Mesodermal cell (in vitro differentiated cells): ENCODE results near the gene CLEC19A.

Source experiments
- H3K27ac ChIP-seq: 2 replicates; pipeline ENCODE4 v1.7.0; 2013; ENCODE audit warnings: mild to moderate bottlenecking, low read depth, low read length, moderate library complexity; ENCODE audit not compliant: severe bottlenecking
- H3K36me3 ChIP-seq: 2 replicates; pipeline ENCODE4 v1.7.1; 2013; ENCODE audit warnings: mild to moderate bottlenecking, low read length, moderate library complexity; ENCODE audit not compliant: control insufficient read depth, insufficient read depth
- H3K4me1 ChIP-seq: one replicate; pipeline ENCODE4 v1.7.1; 2013; ENCODE audit warnings: mild to moderate bottlenecking, low read length; ENCODE audit not compliant: insufficient read depth, control insufficient read depth, poor library complexity, severe bottlenecking
- H3K4me3 ChIP-seq: 2 replicates; pipeline ENCODE4 v1.7.0; 2013; ENCODE audit warnings: low read length, control low read depth, mild to moderate bottlenecking; ENCODE audit not compliant: insufficient read depth, poor library complexity, severe bottlenecking; ENCODE audit errors: extremely low read depth
- H3K9me3 ChIP-seq: 2 replicates; pipeline ENCODE4 v1.7.1; 2013; ENCODE audit warnings: mild to moderate bottlenecking, low read length, moderate library complexity; ENCODE audit not compliant: control insufficient read depth
- WGBS, 2 experiments: methylation state at CpG; one replicate each; pipeline ENCODE4 v1.1.5; 2013; ENCODE audit warnings: missing lambda C conversion rate in 2 of 2; ENCODE audit not compliant: insufficient coverage in 2 of 2; 5-methylcytosine and 5-hydroxymethylcytosine counted together

Gene CLEC19A

GRCh38 chr16:19297454-19297853 lies 11.9 kb downstream of the CLEC19A start:
- no peaks in the 10 kb centered on the region for H3K9me3 ChIP-seq
- no peaks in the 10 kb centered on the region for H3K4me1 ChIP-seq
- no peak overlapping the region for H3K27ac ChIP-seq
- no peaks in the 10 kb centered on the region for H3K36me3 ChIP-seq
- no CpG with 5 or more reads among the region's 1 CpG for WGBS, 2 experiments
- no peak overlapping the region for H3K4me3 ChIP-seq

DNA sequence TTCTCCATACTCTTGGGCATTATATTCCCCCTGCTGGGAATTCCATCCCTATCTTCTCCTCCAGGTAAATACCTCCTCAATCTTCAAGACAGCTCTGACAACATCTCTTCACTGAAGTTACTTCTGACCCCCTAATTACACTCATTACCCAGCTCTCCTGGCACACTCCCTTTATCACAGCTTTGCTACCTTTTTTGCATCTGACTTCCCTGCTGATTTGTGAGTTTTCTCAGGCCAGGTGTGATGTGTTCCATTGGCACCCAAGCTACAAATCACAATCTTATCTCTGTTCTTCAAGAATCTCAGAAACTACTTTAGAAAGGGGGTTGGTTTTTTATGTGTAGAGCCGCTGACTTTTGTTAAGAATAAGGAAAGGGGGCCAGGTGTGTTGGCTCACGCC lies 14.0 kb downstream of the CLEC19A start:
- Histone ChIP-seq H3K4me1 (no peaks in the 10 kb centered on the region), H3K4me3 (no peak overlapping the region), H3K36me3 (no peaks in the 10 kb centered on the region), H3K9me3 (no peaks in the 10 kb centered on the region), H3K27ac (no peak overlapping the region)
- WGBS, 2 experiments, result no CpG with 5 or more reads among the region's 2 CpGs

- no peak overlapping the region for H3K27ac ChIP-seq
- H3K4me1 ChIP-seq, result no peaks in the 10 kb centered on the region
- H3K4me3 ChIP-seq, result no peak overlapping the region
- H3K36me3 ChIP-seq, result no peaks in the 10 kb centered on the region
- H3K9me3 ChIP-seq, result no peaks in the 10 kb centered on the region
- WGBS, 2 experiments, result no CpG with 5 or more reads among the region's 1 CpG
Observed at GRCh38 chr16:19301931-19302330, 16.4 kb downstream of the CLEC19A start.

GRCh38 chr16:19304750-19305149 lies 19.2 kb downstream of the CLEC19A start:
- Histone ChIP-seq H3K9me3 (no peaks in the 10 kb centered on the region), H3K36me3 (no peaks in the 10 kb centered on the region), H3K4me3 (no peak overlapping the region), H3K27ac (no peak overlapping the region), H3K4me1 (no peaks in the 10 kb centered on the region)
- WGBS, 2 experiments, result 64 to 90% methylated on average over 1 to 2 of the region's 2 CpGs

GRCh38 chr16:19305443-19305842 lies 19.9 kb downstream of the CLEC19A start:
- no peaks in the 10 kb centered on the region for H3K9me3 ChIP-seq
- H3K4me1 ChIP-seq, result no peaks in the 10 kb centered on the region
- no peak overlapping the region for H3K27ac ChIP-seq
- no peak overlapping the region for H3K4me3 ChIP-seq
- 88 to 95% methylated on average over 2 of the region's 2 CpGs for WGBS, 2 experiments
- H3K36me3 ChIP-seq, result no peaks in the 10 kb centered on the region

DNA sequence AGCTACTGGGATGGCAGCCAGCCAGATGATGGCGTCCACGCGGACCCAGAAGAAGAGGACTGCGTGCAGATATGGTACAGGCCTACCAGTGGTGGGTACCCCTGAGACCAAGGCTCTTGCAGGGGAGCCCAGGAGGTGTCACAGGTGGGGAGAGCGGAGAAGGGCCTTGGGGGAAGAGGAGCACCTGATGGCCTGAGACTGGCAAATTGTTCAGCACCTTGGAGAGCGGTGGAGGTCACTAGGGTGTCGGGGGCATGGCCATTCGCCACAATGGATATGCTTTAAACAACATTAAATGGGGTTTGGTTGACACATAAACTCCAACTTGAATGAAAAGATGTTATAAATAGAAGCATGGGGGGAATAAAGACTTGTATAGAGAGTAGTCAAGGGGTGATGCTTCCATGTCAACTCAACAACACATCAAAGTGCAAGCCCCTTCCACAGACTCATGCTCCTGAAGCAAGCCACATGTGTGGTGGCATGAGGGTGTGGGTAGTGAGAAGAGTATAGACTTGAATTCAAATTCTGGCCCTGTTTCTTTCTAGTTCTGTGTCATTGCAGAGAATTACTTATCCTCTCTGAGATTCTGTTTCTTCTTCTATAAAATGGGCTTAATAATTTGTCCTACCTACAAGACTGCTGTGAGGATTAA lies 22.2 kb downstream of the CLEC19A start:
- Histone ChIP-seq H3K4me3 (no peak overlapping the region), H3K36me3 (no peaks in the 10 kb centered on the region), H3K4me1 (no peaks in the 10 kb centered on the region), H3K27ac (no peak overlapping the region), H3K9me3 (no peaks in the 10 kb centered on the region)
- 82 to 94% methylated on average over 5 to 8 of the region's 8 CpGs for whole genome bisulfite sequencing, 2 experiments

- WGBS, 2 experiments, result 60% methylated on average over 1 of the region's 1 CpG; no CpG with 5 or more reads in 1 of the 2 experiments
- no peak overlapping the region for H3K4me3 ChIP-seq
- H3K9me3 ChIP-seq, result no peaks in the 10 kb centered on the region
- H3K4me1 ChIP-seq, result no peaks in the 10 kb centered on the region
- no peaks in the 10 kb centered on the region for H3K36me3 ChIP-seq
- no peak overlapping the region for H3K27ac ChIP-seq
Observed at GRCh38 chr16:19308392-19308791, 22.9 kb downstream of the CLEC19A start.

DNA sequence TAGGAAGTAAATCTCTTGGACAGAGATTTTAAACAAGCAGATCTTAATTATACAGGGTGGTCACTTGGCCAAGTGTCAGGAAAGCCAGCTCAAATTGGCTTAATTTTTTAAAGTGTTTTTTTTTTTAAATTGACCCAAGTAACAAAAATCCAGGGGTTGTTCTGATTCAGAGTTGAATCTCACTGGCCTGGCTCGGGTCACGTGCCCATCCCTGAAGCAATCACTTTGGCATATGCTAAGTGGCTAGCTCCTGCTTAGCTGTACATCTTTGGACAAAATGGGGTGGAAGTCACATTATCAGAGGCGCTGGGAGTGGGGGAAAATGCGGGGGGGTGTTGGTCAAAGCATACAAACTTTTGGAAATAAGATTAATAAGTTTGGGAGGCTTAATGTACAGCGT lies 23.6 kb downstream of the CLEC19A start:
- no peaks in the 10 kb centered on the region for H3K9me3 ChIP-seq
- WGBS, 2 experiments, result 87 to 98% methylated on average over 5 of the region's 5 CpGs

DNA sequence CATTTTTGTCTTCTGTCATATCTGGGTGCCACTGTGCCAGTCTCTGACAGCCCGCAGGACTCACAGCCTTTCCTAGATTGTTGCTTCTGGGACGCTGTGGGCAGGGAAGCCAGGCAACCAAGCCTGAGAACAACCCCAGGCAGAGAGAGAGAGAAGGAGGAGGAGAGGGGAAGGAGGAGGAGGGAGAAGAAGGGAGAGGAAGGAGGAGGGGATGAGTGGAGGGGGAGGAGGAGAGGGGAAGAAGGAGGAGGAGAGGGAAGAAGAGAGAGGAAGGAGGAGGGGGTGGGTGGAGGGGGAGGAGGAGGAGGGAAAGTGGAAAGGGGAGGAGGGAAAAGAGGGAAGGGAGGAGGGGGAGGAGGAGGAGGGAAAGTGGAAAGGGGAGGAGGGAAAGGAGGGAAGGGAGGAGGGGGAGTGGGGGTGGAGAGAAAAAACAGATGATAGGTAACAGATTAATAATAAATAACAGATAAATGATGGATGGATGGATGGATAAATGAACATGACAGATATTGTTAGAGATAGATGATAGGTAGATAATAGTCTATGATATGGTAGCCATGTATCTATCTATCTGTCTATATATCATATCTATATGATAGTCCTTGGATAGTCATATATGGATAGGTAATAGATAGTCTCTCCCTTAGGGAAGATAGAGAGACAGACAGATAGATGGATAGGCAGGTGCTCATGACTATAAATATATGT lies 29.3 kb downstream of the CLEC19A start:
- WGBS, 2 experiments, result 70 to 83% methylated on average over 2 of the region's 2 CpGs

More for the DNA sequence above, 23.6 kb downstream of the CLEC19A start:
- Histone ChIP-seq H3K36me3 (no peaks in the 10 kb centered on the region), H3K27ac (no peak overlapping the region), H3K4me1 (no peaks in the 10 kb centered on the region), H3K4me3 (no peak overlapping the region)

DNA sequence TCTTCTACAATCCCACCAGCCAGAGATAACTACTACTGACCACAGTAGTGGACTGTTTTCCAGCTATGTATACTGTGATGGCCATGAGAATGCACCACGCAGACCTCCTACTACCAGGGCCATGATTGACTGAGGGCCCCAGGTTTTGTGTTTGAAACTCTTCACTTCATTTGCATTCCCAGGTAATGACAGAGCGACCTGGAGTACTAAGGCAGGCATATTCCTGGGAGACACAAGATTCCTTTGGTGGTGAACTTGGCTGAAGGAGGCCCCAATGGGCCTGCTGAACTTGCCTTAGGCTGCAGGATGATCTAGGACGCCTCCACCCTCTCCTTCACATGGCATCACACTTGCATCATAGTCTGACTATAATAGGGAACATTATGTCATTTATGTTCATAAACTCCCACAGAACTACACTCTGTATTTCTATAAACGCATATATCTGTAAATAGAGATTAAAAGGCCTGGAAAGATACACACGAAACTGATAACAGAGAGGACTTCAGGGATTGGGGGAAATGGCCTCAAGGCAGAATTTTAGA lies 30.4 kb downstream of the CLEC19A start:
- H3K36me3 ChIP-seq, result no peaks in the 10 kb centered on the region
- no peaks in the 10 kb centered on the region for H3K4me1 ChIP-seq
- no peak overlapping the region for H3K27ac ChIP-seq
- 58 to 80% methylated on average over 1 to 2 of the region's 5 CpGs for whole genome bisulfite sequencing, 2 experiments
- no peak overlapping the region for H3K4me3 ChIP-seq
- H3K9me3 ChIP-seq, result no peaks in the 10 kb centered on the region

More for the DNA sequence above, 29.3 kb downstream of the CLEC19A start:
- Histone ChIP-seq H3K9me3 (no peaks in the 10 kb centered on the region), H3K4me3 (no peak overlapping the region), H3K4me1 (no peaks in the 10 kb centered on the region), H3K27ac (no peak overlapping the region), H3K36me3 (no peaks in the 10 kb centered on the region)

- no peaks in the 10 kb centered on the region for H3K9me3 ChIP-seq
- 41 to 58% methylated on average over 5 of the region's 7 CpGs for whole genome bisulfite sequencing, 2 experiments
Observed at GRCh38 chr16:19316846-19317245, 31.3 kb downstream of the CLEC19A start.

More at GRCh38 chr16:19316846-19317245, 31.3 kb downstream of the CLEC19A start:
- Histone ChIP-seq H3K4me3 (no peak overlapping the region), H3K36me3 (no peaks in the 10 kb centered on the region), H3K4me1 (no peaks in the 10 kb centered on the region), H3K27ac (no peak overlapping the region)
